H1 (cell line): ENCODE data around the gene PRPF38A. TPM values are rescaled to one million over a fixed set of nuclear protein-coding genes. Genes with fewer than 3 reads are reported as not detected.

Source experiments
- TAF1 ChIP-seq: IDR thresholded peaks from 2 replicates; pipeline ENCODE4 v1.6.1; 2011; ENCODE audit warnings: mild to moderate bottlenecking, low read depth, low read length
- polyA plus RNA-seq, 7 experiments: library from polyadenylated mRNA; depleted of rRNA in 3 of 7; stranded (reverse) in 5 of 7; unstranded in 2 of 7; fragments of >200 nt in 5 of 7; fragments of 200-250 nt in 2 of 7; gene quantifications; 1 replicate in 5 of 7; 2 replicates in 1 of 7; 4 replicates in 1 of 7; pipeline versions ENCODE4 v1.2.1 to v1.2.3, GENCODE V29; 2011 to 2013; ENCODE audit warnings: missing spikeins in 2 of 7, mixed read lengths in 2 of 7
- total RNA-seq: library from RNA; stranded (reverse); fragmentation: NEBNext Ultra II Directional; extraction: Animal tissue kit (Norgen Biotek cat#: 25700); gene quantifications from 2 replicates; pipeline ENCODE4 v1.2.1, GENCODE V29; 2021

The PRPF38A gene
- total and polyA plus RNA-seq, 2 of the 8 experiments (the other 6 are each of a cell fraction or from before 2014, with no cell fraction given) = 25.6 to 76.2 TPM

- no peak for TF ChIP-seq TAF1
Observed at GRCh38 chr1:52365071-52365745, 39.2 kb upstream of the PRPF38A start (continued).
